ELR (cell line): ENCODE measurements around the gene MMP23B.

ENCODE experiments used
- DNase-seq: peaks from one replicate; pipeline ENCODE4 v3.0.0-alpha.2; 2015; ENCODE audit warnings: low read depth

The MMP23B gene

DNA sequence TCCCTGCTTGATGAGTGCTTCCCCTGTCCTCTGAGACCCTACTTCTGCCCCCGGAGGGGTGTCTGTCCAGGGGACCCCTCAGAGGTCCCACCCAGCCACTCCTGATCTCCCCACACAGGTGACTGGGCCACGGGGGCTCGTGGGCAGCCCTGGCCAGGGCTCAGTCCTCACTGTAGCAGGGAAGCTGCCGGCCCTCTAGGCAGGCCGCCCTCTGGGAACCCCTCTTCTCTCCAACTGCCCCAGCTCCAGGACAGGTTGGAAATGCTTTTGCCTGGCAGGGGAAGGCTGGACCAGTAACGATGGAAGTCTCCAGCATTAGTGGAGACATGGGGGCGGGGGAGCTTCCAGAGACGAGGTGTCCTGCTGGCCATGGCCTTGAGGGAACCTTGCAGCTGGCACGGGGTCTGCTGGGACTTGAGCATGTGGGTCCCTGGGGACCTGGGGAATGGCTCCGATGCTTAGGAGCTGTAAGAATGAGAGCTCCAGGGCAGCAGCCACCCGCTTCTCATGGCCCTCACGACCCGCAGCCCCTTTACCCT, 28.9 kb upstream of the MMP23B start:
- no peak for DNase-seq

DNA sequence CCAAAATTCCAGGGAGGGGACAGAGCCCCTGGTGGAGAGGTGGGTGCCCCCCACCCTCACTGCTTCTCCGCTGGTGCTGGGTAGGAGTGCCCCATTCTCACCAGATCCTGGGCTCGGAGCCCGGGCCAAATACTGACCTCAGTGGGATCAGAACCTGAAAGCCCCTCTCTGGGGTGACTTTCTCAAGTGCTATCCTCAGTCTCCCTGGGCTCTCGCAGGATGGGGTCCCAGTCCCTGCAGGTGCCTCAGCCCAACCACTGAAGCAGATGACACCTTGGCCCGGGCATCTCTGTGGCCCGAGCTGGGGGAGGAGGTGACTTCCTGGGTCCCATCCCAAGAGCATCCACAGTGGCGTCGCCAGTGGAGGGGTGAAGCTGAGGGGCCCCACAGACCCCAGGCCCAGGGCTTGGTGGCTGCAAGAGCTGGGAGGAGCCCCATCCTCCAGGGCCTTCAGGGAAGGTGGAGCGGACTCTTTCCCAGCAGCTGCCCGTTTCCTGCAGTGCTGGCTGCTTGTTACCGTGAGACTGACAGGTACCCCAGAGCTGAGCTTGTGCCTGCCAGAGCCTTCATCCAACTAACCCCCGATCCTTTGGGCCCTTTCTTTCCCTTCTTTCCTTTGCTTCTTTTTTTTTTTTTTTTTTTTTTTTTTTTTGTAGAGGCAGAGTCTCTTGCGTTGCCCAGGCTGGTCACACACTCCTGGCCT, 28.2 kb upstream of the MMP23B start:
- no peak for DNase-seq

DNA sequence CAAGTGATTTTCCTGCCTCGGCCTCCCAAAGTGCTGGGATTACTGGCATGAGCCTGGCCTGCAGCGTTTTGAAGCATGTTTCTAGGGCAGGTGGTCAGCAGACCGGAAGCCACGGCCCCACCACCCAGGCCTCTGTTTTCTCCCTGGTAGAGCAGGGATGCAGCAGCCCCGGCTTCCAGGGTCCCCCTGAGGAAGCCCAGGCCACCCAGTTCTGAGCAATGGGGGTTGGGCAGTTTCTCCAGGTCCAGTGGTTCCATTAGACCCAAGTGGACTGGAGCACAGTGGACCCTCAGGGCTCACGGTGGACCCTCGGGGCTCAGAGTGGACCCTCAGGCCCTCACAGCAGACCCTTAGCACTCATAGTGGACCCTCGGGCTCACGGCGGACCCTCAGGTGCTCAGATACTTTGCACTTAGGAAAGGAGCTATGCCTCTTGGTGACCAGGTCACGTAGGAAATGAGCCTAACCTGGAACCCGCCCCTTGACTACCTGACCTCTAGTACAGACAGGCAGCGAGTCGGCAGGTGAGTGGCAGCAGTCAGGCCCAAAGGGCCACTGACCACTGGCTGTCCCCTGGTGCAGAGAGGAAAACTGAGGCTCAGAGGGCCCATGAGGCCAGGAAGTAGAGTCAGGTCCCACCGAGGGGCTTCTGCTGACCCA, 27.5 kb upstream of the MMP23B start:
- no peak for DNase-seq

DNA sequence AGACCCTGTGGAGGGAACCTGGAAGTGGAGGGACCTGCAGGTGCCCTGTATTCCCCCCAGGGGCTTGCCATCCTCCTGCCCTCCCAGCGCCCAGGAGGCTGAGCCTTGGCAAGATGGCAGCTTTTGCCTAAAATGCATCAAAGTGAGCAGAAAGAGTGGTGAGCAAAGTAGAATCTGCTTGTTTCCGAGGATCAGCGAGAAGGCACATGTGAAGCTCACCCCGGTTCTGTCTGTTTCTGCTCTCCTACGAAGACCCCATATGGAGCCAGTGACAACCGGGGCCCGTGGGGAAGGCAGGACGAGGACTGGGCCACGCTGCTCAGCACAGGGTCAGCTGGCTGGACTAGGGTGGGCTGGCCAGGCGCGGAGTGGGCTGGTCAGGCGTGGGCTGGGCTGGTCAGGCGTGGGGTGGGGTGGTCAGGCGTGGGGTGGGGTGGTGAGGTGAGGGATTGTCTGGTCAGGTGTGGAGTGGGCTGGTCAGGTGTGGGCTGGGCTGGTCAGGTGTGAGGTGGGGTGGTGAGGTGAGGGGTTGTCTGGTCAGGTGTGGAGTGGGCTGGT, 26.9 kb upstream of the MMP23B start:
- no peak for DNase-seq

DNA sequence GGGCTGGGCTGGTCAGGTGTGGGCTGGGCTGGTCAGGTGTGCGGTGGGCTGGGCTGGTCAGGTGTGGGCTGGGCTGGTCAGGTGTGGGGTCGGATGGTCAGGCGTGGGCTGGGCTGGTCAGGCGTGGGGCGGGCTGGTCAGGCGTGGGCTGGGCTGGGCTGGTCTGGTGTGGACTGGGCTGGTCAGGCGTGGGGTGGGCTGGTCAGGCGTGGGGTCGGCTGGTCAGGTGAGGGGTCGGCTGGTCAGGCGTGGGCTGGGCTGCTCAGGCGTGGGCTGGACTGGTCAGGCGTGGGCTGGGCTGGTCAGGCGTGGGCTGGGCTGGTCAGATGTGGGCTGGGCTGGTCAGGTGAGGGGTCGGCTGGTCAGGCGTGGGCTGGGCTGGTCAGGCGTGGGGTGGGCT, 26.2 kb upstream of the MMP23B start:
- DNase-seq = no peak

DNA sequence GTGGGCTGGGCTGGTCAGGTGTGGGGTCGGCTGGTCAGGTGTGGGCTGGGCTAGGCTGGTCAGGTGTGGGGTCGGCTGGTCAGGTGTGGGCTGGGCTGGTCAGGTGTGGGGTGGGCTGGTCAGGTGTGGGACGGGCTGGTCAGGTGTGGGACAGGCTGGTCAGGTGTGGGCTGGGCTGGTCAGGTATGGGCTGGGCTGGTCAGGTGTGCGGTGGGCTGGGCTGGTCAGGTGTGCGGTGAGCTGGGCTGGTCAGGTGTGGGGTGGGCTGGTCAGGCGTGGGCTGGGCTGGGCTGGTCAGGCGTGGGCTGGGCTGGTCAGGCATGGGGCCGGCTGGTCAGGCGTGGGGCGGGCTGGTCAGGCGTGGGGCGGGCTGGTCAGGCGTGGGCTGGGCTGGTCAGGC, 25.7 kb upstream of the MMP23B start:
- no peak for DNase-seq

DNA sequence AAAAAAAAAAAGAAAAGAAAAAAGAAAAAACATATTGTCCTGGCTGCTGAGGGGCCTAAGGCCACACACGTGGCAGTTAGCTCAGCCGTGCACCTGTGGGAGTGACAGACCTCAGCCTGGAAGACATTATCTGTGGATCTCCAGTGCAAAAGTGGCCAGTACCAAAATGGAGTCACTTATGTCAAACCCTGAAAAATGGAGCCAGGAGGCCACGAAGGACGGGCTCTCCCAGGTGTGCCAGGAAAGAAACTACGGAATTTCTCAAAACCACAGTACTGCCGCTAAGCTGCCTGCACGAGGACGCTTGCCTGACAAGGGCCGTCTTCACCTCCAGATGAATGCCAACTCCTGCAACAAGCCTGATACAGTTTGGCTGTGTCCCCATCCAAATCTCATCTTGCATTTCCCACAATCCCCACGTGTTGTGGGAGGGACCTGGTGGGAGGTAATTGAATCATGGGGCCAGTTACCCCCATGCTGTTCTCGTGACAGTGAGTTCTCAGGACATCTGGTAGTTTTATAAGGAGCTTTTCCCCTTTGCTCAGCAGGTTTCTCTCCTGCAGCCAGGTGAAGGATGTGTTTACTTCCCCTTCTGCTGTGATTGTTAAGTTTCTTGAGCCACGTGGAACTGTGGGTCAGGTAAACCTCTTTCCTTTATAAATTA, 22.0 kb upstream of the MMP23B start:
- DNase-seq = no peak

DNA sequence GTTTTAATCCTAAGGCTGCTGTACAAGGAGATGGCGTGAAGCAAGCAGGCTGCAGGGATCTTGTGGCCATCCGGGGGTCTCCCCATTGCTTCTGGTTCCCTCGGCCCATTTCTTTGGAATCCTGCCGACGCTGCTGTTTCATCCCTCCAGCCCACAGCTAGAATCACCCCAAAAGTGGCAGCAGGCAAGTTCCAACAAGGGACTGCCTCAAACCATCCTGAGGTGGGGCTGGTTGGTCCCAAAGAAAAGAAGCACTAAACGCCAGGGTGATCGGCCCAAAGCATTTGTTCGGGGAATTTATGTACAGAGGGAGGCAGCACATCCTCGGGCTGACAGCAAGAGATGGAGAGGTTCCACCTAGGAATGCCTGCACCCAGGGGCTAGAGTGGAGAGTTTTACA, 21.2 kb upstream of the MMP23B start:
- DNase-seq = no peak

DNA sequence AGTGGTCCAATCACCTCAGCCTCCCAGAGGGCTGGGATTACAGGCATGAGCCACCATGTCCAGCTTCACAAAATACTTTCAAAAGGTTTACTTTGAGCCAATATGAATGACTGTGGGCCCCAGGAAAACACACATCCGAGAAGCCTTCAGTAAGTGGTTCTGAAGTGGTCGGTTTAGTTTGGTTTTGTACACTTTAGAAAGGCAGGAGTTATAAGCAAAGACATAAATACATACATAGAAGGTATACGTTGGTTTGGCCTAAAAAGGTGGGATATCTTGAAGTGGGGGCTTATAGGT, 19.9 kb upstream of the MMP23B start:
- DNase-seq = no peak

DNA sequence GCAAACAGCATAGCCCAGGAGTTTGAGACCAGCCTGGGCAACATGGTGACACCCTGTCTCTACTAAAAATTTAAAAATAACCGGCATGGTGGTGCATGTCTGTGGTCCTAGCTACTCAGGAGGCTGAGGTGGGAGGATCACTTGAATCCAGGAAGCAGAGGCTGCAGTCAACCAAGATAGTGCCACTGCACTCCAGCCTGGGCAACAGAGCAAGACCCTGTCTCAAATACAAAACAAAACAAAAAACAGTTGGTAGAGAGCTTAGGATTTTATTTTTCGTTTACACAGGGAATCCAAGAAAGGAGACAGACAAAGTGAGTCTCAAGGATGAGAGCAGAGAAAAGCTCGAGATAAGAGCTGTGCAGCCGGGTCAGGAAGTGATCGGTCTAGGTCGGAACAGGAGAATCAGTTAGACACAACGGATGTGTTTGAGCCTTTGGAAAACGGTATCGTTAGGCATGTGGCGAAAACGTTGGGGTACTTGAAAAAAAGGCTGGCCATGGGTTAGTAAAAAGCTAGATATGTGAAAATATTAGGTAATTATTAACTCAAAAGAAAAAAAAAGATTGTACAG, 18.4 kb upstream of the MMP23B start:
- no peak for DNase-seq

DNA sequence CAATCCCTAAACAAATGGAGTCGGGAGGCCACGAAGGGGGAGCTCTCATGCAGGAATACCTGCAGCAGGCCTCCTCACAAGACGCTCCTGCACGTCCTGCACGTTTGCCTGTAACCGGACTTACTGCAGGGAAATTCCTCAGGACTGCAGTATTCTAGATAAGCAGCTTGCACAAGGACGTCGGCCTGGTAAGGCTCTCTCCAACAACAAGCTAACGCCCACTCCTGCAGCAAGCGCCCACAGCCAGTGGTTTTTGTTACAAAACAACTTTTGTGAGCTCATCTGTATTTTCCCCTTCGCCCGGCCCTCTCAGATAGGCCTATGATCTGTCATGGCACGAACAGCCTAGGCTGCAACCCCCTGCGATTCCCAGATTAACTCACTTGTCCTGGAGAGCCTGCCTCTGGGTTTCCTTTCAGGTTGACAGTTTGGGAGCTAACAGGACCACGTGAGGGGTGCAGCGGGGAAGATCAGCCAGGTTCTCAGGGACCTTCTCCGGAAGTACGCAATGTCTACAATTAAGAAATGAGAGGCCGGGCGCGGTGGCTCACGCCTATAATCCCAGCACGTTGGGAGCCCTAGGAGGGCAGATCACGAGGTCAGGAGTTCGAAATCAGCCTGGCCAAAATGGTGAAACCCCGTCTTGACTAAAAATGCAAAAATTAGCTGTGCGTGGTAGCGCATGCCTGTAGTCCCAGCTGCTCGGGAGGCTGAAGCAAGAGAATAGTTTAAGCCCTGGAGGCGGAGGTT, 17.6 kb upstream of the MMP23B start:
- peak; percentile 25 for DNase-seq

DNA sequence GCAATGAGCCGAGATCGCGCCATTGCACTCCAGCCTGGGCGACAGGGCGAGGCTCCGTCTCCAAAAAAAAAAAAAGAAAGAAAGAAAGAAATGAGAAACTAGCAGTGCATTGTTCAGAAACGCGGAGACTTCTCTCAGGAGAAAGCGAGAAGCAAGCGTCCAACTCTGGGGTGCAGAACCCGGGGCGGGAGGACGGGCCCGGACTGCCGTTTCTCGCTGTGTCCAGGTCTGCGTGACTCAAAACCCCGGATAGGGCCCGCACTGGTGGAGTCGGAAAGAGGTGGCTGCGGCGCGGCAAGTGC, 17.1 kb upstream of the MMP23B start:
- DNase-seq = no peak

DNA sequence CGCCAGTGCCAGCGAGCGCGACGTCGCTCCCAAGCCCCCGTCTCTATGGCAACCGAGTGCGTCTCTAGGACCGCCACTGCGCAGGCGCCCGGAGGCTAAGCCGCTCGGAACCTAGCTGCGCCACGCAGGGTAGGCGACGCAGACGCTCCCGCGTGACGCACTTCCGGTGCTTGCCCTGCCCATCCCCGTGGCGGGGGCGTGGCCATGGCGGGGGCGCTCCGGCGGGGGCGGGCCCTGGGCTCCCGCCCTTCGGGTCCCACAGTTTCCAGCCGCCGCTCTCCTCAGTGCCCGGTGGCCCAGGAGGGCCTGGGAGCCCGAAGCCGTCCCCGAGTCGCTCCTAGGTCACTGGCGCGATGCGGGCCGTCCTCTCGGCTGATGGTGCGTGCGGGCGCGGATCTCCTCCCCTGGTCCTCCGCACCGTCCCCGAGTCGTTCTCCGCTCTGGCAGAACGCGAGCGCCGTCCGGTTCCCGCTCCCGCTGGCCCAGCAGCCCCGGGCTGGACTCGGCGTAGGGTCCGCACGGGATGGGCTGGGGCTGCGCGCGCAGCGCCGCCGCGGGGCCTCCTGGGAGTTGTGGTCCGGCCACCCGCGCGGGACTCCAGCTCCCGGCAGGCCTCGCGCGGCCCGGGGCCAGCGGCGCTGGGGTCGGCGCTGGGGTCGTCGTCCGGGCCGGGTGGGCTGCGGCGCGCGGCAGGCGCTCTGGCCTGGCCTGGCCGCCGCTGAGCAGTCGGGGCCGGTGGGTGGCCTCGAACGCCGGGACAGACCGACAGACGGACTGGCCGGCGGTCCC, 16.5 kb upstream of the MMP23B start, which contains the start of gene MIB2:
Gene MIB2 (plus strand): TSS at position 245 of the 789 bp plus-strand sequence. CDS start 7,953 bp downstream, outside the sequence.
- peak; percentile 96 for DNase-seq

DNA sequence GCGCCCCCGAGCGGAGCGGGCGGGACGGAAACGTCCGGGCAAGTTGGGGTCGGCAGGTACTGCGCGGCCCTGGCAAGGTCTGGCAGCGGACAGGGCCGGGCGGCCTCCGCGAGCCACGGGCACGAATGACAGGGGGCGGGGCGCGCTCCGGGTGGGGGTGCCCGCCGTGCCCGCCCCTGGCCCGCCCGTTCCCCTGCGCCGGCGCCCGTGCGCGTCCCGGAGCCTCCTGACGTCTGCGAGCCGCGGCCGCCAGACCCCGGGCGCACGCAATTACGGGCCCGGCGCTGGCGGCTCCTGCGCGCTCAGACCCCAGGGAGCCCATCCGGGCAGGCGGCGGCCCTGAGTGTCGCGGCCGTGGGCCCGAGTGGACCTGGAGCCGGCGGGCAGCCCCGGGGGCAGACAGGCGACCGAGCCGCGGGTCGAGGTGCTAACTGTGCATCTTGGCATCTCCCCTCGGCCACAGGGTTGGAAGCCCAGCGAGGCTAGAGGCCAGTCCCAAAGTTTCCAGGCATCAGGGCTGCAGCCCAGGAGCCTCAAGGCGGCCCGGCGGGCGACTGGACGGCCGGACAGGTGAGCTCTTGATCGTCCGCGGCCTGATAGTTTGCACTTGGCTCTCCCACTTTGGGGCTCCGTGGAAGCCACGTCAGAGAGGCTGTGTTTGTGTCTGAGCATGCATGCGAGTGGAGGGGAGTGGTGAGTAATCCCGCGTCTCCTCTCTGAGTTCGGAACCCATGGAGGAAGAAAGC, 15.8 kb upstream of the MMP23B start:
- peak; percentile 45 for DNase-seq

DNA sequence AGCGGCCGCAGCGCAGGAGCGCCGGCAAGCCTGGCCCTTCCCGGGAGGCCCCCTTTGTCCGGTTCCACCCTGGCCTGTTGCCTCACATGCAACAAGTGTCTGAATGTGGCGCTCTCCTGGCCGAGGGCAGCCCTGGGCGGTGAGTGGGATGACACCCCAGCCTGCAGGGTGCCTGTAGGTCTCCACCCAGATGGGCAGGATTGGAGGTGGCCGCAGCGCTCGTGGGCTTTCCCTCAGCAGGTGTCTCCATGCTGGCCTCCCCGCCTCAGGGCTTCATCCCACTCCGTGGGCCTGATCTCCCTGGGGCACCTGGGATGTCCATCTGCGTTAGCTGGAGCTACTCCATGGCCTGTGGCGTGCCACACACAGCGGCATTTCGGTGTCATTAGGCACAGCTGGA, 15.1 kb upstream of the MMP23B start:
- DNase-seq = no peak

DNA sequence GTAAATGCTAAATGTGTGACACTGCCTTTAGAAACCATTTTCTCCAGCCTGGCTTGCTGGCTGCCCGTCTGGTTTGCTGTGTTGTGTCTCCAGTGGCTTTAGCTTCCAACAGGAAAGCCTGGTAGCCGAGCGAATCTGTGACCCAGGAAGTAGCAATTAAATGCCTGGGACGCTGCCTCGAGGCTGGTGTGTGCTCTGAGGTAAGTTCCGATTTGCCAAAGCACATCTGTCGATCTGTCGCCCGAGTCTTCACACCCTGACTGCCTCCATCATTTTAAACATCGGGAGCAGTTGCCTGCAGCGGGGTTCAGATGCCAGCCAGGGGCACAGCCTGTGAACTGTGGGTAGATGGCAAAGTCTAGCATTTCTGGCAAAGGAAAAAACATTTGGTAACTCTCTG, 14.5 kb upstream of the MMP23B start:
- no peak for DNase-seq

DNA sequence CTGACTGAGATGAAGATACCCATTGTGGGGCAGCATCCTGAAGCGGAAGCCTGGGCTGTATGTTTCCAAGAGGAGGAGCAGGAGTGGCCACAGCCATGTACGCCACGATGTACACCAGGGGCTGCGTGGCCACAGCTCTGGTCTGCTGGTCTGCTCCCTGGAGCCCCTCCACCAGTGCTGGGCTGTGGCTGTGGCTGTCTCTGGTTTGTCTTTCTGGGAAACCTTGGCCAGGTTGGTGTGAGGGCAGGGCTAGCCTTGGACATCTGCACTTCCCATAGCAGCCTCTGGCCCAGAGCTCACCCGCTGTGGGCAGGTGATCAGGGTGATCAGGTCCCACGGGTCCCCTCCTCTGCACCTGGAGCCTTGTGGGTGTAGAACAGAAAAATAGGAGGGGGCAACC, 14.0 kb upstream of the MMP23B start:
- DNase-seq = no peak

DNA sequence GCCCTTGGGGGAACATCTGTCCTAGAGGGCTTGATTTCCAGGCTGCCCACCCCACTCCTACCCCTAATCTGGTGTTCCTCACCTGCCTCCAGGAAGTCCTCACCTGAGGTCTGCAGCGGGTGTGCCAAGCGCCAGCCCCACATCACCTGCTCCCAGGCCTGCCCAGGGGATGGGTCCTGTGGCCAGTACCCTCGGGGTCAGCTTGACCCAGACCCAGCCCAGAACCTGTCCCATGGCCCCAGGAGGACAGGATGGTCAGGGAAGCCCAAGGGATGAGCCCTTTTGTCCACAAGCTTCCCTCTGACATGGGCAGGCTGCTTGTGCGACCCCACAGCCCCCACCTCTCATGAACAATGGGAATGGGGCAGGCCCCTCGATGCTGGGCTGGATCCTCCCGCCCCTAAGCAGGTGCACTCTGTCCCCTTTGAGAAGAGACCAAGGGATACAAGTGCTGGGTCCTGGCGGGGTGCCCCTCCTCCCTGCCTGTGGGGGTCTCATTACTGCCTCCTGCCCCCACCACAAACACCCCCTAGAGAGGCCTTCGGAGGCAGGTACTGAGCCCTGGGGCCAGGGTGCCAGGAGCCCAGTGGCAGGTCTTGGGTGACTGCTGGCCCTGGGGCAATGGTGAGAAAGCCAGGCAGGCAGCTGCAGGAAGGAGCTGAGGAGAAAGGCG, 13.4 kb upstream of the MMP23B start:
- DNase-seq = no peak

DNA sequence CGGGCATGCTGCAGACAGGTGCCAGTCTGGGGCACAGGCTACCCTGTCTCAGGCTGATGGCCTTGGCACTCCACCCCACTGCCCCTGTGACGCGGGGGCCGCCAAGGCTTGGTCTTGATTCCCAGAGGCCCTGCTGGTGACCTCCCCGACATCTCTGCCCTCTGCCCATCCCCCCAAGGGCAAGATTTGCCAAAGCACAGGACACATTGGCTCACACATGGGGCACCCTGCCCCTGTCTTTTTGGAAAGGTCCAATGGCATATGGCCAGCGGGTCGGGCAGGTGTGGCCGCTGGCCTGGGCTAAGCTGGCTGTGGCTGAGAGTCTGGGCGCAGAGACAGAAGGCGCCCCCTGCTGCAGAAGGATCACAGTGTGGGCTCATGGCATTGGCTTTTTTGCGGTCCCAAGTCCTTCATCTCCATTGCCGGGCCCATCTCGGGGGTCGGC, 12.0 kb upstream of the MMP23B start:
- no peak for DNase-seq
